HCT116 (cell line): ENCODE results near the gene RPL10A. TPM values are rescaled to one million over a fixed set of nuclear protein-coding genes. Genes with fewer than 3 reads are reported as not detected.

Source experiments
- ATAC-seq: fragments of 200-7000 bp; cut with Tn5 transposase; 2 replicates; pipeline ENCODE4 v1.9.1; 2020; ENCODE audit warnings: mild to moderate bottlenecking, moderate library complexity
- BruUV-seq: library from RNA; stranded (reverse); fragments of 400-500 nt; replicated peaks from 2 replicates; lab custom pipeline; 2021; lab: Mats Ljungman, UMichigan
- CTCF ChIA-PET: fragments of 300-600 bp; sonication (Branson Sonifier 250); formaldehyde crosslinking; loops from one replicate; lab custom pipeline; 2021; ENCODE audit warnings: antibody characterized with exemption; lab: Charles Lee
- POLR2A ChIA-PET: fragments of 300-600, 350-600 bp; sonication (Branson Sonifier 250); formaldehyde crosslinking; loops from one replicate; lab custom pipeline; 2021; ENCODE audit warnings: antibody characterized with exemption; lab: Charles Lee
- RAD21 ChIA-PET, 2 experiments: fragments of 300-600 bp; sonication (Branson Sonifier 250); formaldehyde crosslinking; loops; one replicate each; lab custom pipeline; 2023; ENCODE audit warnings: low total read pairs in 2 of 2; ENCODE audit not compliant: uncharacterized antibody in 2 of 2, unreplicated experiment in 2 of 2, low non-redundant PET in 1 of 2; lab: Charles Lee
- DNase-seq: peaks from one replicate; pipeline ENCODE4 v3.0.0-alpha.2; 2010; ENCODE audit warnings: low read depth, low spot score
- H2AFZ ChIP-seq: fragments of 200-600 bp; shearing (Covaris generic), sonication (generic); 2 replicates; pipeline ENCODE4 v1.6.1; 2017; ENCODE audit warnings: low read depth, mixed run types, mixed read lengths, antibody characterized with exemption, low read length; ENCODE audit not compliant: poor library complexity, severe bottlenecking
- H3K27ac ChIP-seq: 2 replicates; pipeline ENCODE4 v1.5.1; 2012; ENCODE audit warnings: low read depth, low read length
- H3K27me3 ChIP-seq: fragments of 200-600 bp; sonication (generic); 2 replicates; pipeline ENCODE4 v1.6.1; 2016; ENCODE audit warnings: mixed run types, low read length, mixed read lengths; ENCODE audit not compliant: insufficient read depth
- H3K36me3 ChIP-seq, 2 experiments: fragments of 200-500 bp in 1 of 2; fragments of 200-600 bp in 1 of 2; sonication (Bioruptor generic) in 1 of 2; sonication (generic) in 1 of 2; 2 replicates each; pipeline versions ENCODE4 v1.5.1 to v1.6.1; 2014 to 2016; ENCODE audit warnings: low read length in 2 of 2, inconsistent platforms in 1 of 2, mixed read lengths in 1 of 2, mixed run types in 1 of 2; ENCODE audit not compliant: insufficient read depth in 2 of 2, control insufficient read depth in 1 of 2
- H3K4me1 ChIP-seq, 2 experiments: fragments of 200-600 bp in 1 of 2; sonication (generic) in 1 of 2; 2 replicates each; pipeline versions ENCODE4 v1.5.1 to v1.6.1; 2012 to 2017; ENCODE audit warnings: low read length in 2 of 2, inconsistent platforms in 1 of 2, mild to moderate bottlenecking in 1 of 2, mixed read lengths in 1 of 2, mixed run types in 1 of 2, moderate library complexity in 1 of 2; ENCODE audit not compliant: insufficient read depth in 2 of 2, control insufficient read depth in 1 of 2
- H3K4me2 ChIP-seq: fragments of 200-600 bp; sonication (generic); 2 replicates; pipeline ENCODE4 v1.6.1; 2017; ENCODE audit warnings: mixed run types, low read length, mixed read lengths
- H3K4me3 ChIP-seq, 2 experiments: fragments of 200-600 bp in 1 of 2; sonication (generic) in 1 of 2; replicated peaks in 1 of 2; 2 replicates each; pipeline ENCODE4 v1.5.1; 2011 to 2016; ENCODE audit warnings: low read length in 2 of 2, control low read depth in 1 of 2, low read depth in 1 of 2, mild to moderate bottlenecking in 1 of 2, mixed read lengths in 1 of 2, mixed run types in 1 of 2
- H3K79me2 ChIP-seq: fragments of 200-600 bp; sonication (generic); 2 replicates; pipeline ENCODE4 v1.6.1; 2017; ENCODE audit warnings: mild to moderate bottlenecking, mixed run types, low read length, moderate library complexity, mixed read lengths; ENCODE audit not compliant: insufficient read depth
- H3K9ac ChIP-seq: fragments of 200-600 bp; sonication (generic); 2 replicates; pipeline ENCODE4 v1.6.1; 2016; ENCODE audit warnings: low read length, mixed read lengths
- H3K9me2 ChIP-seq: fragments of 200-600 bp; sonication (generic), shearing (Covaris generic); 2 replicates; pipeline ENCODE4 v1.6.1; 2017; ENCODE audit warnings: mixed run types, mild to moderate bottlenecking, moderate library complexity; ENCODE audit not compliant: insufficient read depth
- H3K9me3 ChIP-seq, 2 experiments: fragments of 200-500 bp in 1 of 2; fragments of 200-600 bp in 1 of 2; sonication (Bioruptor generic) in 1 of 2; sonication (generic) in 1 of 2; 2 replicates each; pipeline ENCODE4 v1.6.1; 2014 to 2017; ENCODE audit warnings: low read length in 2 of 2, mixed read lengths in 2 of 2, inconsistent platforms in 1 of 2, low read depth in 1 of 2, mild to moderate bottlenecking in 1 of 2, mixed run types in 1 of 2, moderate library complexity in 1 of 2; ENCODE audit not compliant: control insufficient read depth in 1 of 2, insufficient read depth in 1 of 2
- H4K20me1 ChIP-seq: fragments of 200-600 bp; sonication (generic), shearing (Covaris generic); 2 replicates; pipeline ENCODE4 v1.6.1; 2017; ENCODE audit warnings: mixed run types, mild to moderate bottlenecking, moderate library complexity; ENCODE audit not compliant: insufficient read depth
- CBX3 ChIP-seq: IDR thresholded peaks from 2 replicates; pipeline ENCODE4 v1.6.1; 2012; ENCODE audit warnings: low read depth
- CEBPB ChIP-seq: IDR thresholded peaks from 2 replicates; pipeline ENCODE4 v1.6.1; 2012; ENCODE audit warnings: low read depth
- EGR1 ChIP-seq: IDR thresholded peaks from 2 replicates; pipeline ENCODE4 v1.6.1; 2012; ENCODE audit warnings: low read depth
- ELF1 ChIP-seq: IDR thresholded peaks from 2 replicates; pipeline ENCODE4 v1.6.1; 2012; ENCODE audit warnings: low read depth, borderline replicate concordance
- EZH2 ChIP-seq: fragments of 200-600 bp; sonication (generic); IDR thresholded peaks from 2 replicates; pipeline ENCODE4 v1.6.1; 2017; ENCODE audit warnings: antibody characterized with exemption, mixed run types
- EZH2phosphoT487 ChIP-seq: fragments of 200-600 bp; IDR thresholded peaks from 2 replicates; pipeline ENCODE4 v1.6.1; 2018; ENCODE audit warnings: antibody characterized with exemption, borderline replicate concordance
- FOSL1 ChIP-seq: IDR thresholded peaks from 2 replicates; pipeline ENCODE4 v1.6.1; 2012; ENCODE audit warnings: low read depth
- JUND ChIP-seq: IDR thresholded peaks from 2 replicates; pipeline ENCODE4 v1.6.1; 2012
- POLR2A ChIP-seq: IDR thresholded peaks from 2 replicates; pipeline ENCODE4 v1.7.0; 2011; ENCODE audit warnings: borderline replicate concordance; ENCODE audit not compliant: insufficient read depth, insufficient read length; ENCODE audit errors: extremely low read depth
- RAD21 ChIP-seq: IDR thresholded peaks from 2 replicates; pipeline ENCODE4 v1.6.1; 2012; ENCODE audit warnings: low read depth, mild to moderate bottlenecking
- SIN3A ChIP-seq: IDR thresholded peaks from 2 replicates; pipeline ENCODE4 v1.6.1; 2012; ENCODE audit warnings: low read depth
- SP1 ChIP-seq: IDR thresholded peaks from 2 replicates; pipeline ENCODE4 v1.6.1; 2012; ENCODE audit warnings: low read depth
- SRF ChIP-seq: IDR thresholded peaks from 2 replicates; pipeline ENCODE4 v1.6.1; 2012; ENCODE audit warnings: low read depth
- YY1 ChIP-seq: IDR thresholded peaks from 2 replicates; pipeline ENCODE4 v1.6.1; 2011; ENCODE audit warnings: low read length, low read depth, moderate library complexity, mild to moderate bottlenecking; ENCODE audit not compliant: insufficient replicate concordance; ENCODE audit errors: extremely low read depth
- ZNF274 ChIP-seq: fragments of 200-500 bp; sonication (Bioruptor generic); IDR thresholded peaks from 2 replicates; pipeline ENCODE4 v1.6.1; 2014; ENCODE audit warnings: mild to moderate bottlenecking, low read depth, low read length, inconsistent platforms
- intact Hi-C: fragments of 100-400 bp; cut with micrococcal nuclease; formaldehyde crosslinking; loops from 2 replicates; pipeline ENCODE4 v1.10.0; 2022
- total RNA-seq: library from RNA; stranded (reverse); gene quantifications from one replicate; pipeline ENCODE4 v1.2.1, GENCODE V29; 2021; ENCODE audit not compliant: unreplicated experiment
- TF ChIP-seq, protein P1 (sequence below): IDR thresholded peaks from 2 replicates; pipeline ENCODE4 v1.6.1; 2011; ENCODE audit warnings: mild to moderate bottlenecking, low read length, moderate library complexity; ENCODE audit not compliant: insufficient replicate concordance; ENCODE audit errors: extremely low read depth
- TF ChIP-seq, protein P2 (sequence below), 3 experiments: fragments of 200-600 bp in 1 of 3; sonication (generic) in 1 of 3; IDR thresholded peaks in 2 of 3; conservative IDR thresholded peaks in 1 of 3; 2 replicates each; pipeline ENCODE4 v1.5.1; 2012 to 2017; ENCODE audit warnings: low read depth in 2 of 3, low read length in 2 of 3, antibody characterized with exemption in 1 of 3, borderline replicate concordance in 1 of 3, control low read depth in 1 of 3, mild to moderate bottlenecking in 1 of 3, mixed read lengths in 1 of 3, mixed run types in 1 of 3, moderate library complexity in 1 of 3; ENCODE audit not compliant: insufficient read depth in 1 of 3
- TF ChIP-seq, protein P3 (sequence below): IDR thresholded peaks from 2 replicates; pipeline ENCODE4 v1.6.1; 2012; ENCODE audit warnings: low read depth
- TF ChIP-seq, protein P4 (sequence below): IDR thresholded peaks from 2 replicates; pipeline ENCODE4 v1.6.1; 2012

The RPL10A gene
- total RNA-seq, 1 experiment from 2014 or later: 1,981 TPM

DNA sequence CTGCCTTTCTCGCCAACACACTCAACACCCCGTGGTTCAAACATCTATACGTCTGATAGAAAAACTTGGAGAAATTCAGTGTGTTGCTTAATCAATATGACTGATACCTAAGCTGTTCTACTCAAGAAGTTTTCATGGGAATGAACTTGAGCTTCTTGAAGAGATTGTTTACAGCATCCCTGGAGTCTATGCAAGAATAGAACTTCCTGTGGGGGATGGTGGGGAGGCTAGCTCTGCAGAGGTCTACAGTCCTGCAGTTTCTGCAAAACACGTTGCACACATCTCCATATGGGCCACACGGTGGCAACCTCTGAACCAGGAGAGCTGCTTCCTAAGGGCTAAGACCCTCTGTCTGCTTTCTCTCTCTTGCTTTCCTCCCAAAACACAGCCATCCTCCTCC is 48.8 kb upstream of the RPL10A start:
- Histone ChIP-seq H3K27ac (no peak overlapping the region), H4K20me1 (no peaks in the 10 kb centered on the region), H3K9ac (no peak overlapping the region), H3K4me3 (no peak overlapping the region), H3K36me3 (peaks cover 3 to 10% of the 10 kb centered on the region in 2 experiments; a peak in 3 of 4 replicates), H2AFZ (no peak overlapping the region), H3K4me2 (no peak overlapping the region), H3K9me2 (no peaks in the 10 kb centered on the region), H3K79me2 (no peaks in the 10 kb centered on the region), H3K9me3 (no peaks in the 10 kb centered on the region), H3K4me1 (peaks cover 0 to 11% of the 10 kb centered on the region in 2 experiments; a peak in 3 of 4 replicates), H3K27me3 (no peaks in the 10 kb centered on the region)
- TF ChIP-seq EZH2: no peak
- TF ChIP-seq YY1: no peak
- no peak for TF ChIP-seq EGR1
- TF ChIP-seq EZH2phosphoT487: no peak
- no peak for TF ChIP-seq CEBPB
- TF ChIP-seq, protein P1, sequence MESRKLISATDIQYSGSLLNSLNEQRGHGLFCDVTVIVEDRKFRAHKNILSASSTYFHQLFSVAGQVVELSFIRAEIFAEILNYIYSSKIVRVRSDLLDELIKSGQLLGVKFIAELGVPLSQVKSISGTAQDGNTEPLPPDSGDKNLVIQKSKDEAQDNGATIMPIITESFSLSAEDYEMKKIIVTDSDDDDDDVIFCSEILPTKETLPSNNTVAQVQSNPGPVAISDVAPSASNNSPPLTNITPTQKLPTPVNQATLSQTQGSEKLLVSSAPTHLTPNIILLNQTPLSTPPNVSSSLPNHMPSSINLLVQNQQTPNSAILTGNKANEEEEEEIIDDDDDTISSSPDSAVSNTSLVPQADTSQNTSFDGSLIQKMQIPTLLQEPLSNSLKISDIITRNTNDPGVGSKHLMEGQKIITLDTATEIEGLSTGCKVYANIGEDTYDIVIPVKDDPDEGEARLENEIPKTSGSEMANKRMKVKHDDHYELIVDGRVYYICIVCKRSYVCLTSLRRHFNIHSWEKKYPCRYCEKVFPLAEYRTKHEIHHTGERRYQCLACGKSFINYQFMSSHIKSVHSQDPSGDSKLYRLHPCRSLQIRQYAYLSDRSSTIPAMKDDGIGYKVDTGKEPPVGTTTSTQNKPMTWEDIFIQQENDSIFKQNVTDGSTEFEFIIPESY: no peak
- TF ChIP-seq SIN3A: no peak
- no peak for TF ChIP-seq POLR2A
- no peak for TF ChIP-seq RAD21
- no peak for TF ChIP-seq ELF1
- TF ChIP-seq SRF: no peak
- no peak for TF ChIP-seq ZNF274
- no peak for TF ChIP-seq JUND
- TF ChIP-seq, protein P2, sequence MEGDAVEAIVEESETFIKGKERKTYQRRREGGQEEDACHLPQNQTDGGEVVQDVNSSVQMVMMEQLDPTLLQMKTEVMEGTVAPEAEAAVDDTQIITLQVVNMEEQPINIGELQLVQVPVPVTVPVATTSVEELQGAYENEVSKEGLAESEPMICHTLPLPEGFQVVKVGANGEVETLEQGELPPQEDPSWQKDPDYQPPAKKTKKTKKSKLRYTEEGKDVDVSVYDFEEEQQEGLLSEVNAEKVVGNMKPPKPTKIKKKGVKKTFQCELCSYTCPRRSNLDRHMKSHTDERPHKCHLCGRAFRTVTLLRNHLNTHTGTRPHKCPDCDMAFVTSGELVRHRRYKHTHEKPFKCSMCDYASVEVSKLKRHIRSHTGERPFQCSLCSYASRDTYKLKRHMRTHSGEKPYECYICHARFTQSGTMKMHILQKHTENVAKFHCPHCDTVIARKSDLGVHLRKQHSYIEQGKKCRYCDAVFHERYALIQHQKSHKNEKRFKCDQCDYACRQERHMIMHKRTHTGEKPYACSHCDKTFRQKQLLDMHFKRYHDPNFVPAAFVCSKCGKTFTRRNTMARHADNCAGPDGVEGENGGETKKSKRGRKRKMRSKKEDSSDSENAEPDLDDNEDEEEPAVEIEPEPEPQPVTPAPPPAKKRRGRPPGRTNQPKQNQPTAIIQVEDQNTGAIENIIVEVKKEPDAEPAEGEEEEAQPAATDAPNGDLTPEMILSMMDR (IDR thresholded peaks at IDR 0.05 in 2 of 3, conservative IDR thresholded peaks at IDR 0.05 in 1 of 3; ENCODE audit: borderline replicate concordance in 1 of 3, insufficient read depth in 1 of 3, low read depth in 2 of 3, low read length in 2 of 3): no peak
- TF ChIP-seq, protein P3, sequence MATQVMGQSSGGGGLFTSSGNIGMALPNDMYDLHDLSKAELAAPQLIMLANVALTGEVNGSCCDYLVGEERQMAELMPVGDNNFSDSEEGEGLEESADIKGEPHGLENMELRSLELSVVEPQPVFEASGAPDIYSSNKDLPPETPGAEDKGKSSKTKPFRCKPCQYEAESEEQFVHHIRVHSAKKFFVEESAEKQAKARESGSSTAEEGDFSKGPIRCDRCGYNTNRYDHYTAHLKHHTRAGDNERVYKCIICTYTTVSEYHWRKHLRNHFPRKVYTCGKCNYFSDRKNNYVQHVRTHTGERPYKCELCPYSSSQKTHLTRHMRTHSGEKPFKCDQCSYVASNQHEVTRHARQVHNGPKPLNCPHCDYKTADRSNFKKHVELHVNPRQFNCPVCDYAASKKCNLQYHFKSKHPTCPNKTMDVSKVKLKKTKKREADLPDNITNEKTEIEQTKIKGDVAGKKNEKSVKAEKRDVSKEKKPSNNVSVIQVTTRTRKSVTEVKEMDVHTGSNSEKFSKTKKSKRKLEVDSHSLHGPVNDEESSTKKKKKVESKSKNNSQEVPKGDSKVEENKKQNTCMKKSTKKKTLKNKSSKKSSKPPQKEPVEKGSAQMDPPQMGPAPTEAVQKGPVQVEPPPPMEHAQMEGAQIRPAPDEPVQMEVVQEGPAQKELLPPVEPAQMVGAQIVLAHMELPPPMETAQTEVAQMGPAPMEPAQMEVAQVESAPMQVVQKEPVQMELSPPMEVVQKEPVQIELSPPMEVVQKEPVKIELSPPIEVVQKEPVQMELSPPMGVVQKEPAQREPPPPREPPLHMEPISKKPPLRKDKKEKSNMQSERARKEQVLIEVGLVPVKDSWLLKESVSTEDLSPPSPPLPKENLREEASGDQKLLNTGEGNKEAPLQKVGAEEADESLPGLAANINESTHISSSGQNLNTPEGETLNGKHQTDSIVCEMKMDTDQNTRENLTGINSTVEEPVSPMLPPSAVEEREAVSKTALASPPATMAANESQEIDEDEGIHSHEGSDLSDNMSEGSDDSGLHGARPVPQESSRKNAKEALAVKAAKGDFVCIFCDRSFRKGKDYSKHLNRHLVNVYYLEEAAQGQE: no peak
- no peak for TF ChIP-seq FOSL1
- no peak for TF ChIP-seq SP1
- TF ChIP-seq, protein P4, sequence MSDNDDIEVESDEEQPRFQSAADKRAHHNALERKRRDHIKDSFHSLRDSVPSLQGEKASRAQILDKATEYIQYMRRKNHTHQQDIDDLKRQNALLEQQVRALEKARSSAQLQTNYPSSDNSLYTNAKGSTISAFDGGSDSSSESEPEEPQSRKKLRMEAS: no peak
- no peak for TF ChIP-seq CBX3
- DNase-seq (no peak), ATAC-seq (no peak)
- BruUV-seq: no TSS peak
- ChIA-PET CTCF (no interaction called here), RAD21 (no interaction called here), POLR2A (no interaction called here)
- intact Hi-C loops: no loop called here
